Measurements from ENCODE around the gene TAGLN. TPM values are rescaled to one million over a fixed set of nuclear protein-coding genes. Genes with fewer than 3 reads are reported as not detected.

Gene TAGLN
- total RNA-seq, 2 donors from 2014 or later = 124 to 372 TPM

- TF ChIP-seq CTCF (IDR thresholded peaks at IDR 0.05) (no peak), POLR2A (IDR thresholded peaks at IDR 0.05) (no peak)
- DNase-seq (no peak), ATAC-seq (no peak)
- intact Hi-C loops (cut with DNase I) = no loop called here
- Histone ChIP-seq H3K4me3 (no peak overlapping the region), H3K27me3 (no peaks in the 10 kb centered on the region), H3K4me1 (peaks cover 41% of the 10 kb centered on the region), H3K36me3 (replicated peaks in 1 of 2; ENCODE audit: insufficient read depth in 1 of 2, low read depth in 2 of 2) (peaks cover 0 to 14% of the 10 kb centered on the region in 2 donors), H3K9me3 (no peaks in the 10 kb centered on the region), H3K27ac (peak overlapping the region in 2 of 4 donors; percentile 92 to 95)
- WGBS, 2 donors = 22 to 37% methylated on average over 11 to 12 of the region's 12 CpGs
Measured at GRCh38 chr11:117230286-117230961, 31.3 kb downstream of the TAGLN start.

GRCh38 chr11:117230999-117231841, 32.0 kb downstream of the TAGLN start:
- DNase-seq = no peak
- intact Hi-C loops (cut with DNase I) = no loop called here

GRCh38 chr11:117231842-117232091, 32.6 kb downstream of the TAGLN start, which contains the start of gene PCSK7:
PCSK7 (minus strand) TSS chr11:117232073; CDS start chr11:117229844, 2,229 bp downstream.
- no peaks in the 10 kb centered on the region for H3K27me3 ChIP-seq
- TF ChIP-seq POLR2A (IDR thresholded peaks at IDR 0.05) (no peak), CTCF (IDR thresholded peaks at IDR 0.05) (no peak)
- H3K27ac ChIP-seq = peak within 1 kb of the TSS; percentile 66 to 95 (median 88)
- ATAC-seq (no peak), DNase-seq (peak in 3 of 4 donors; percentile 72 to 75 (median 75))
- no peaks in the 10 kb centered on the region for H3K9me3 ChIP-seq
- WGBS, 2 donors = 0 to 1% methylated on average over 3 to 13 of the region's 13 CpGs
- peak within 1 kb of the TSS; percentile 82 to 96 for H3K4me3 ChIP-seq
- intact Hi-C loops (cut with DNase I) = no loop called here
- peaks cover 0 to 12% of the 10 kb centered on the region in 2 donors for H3K36me3 ChIP-seq (replicated peaks in 1 of 2; ENCODE audit: insufficient read depth in 1 of 2, low read depth in 2 of 2)
- H3K4me1 ChIP-seq = peaks cover 36% of the 10 kb centered on the region

More at GRCh38 chr11:117230999-117231841, 32.0 kb downstream of the TAGLN start:
- peaks cover 0 to 14% of the 10 kb centered on the region in 2 donors for H3K36me3 ChIP-seq (replicated peaks in 1 of 2; ENCODE audit: insufficient read depth in 1 of 2, low read depth in 2 of 2)
- 3 to 6% methylated on average over 10 to 14 of the region's 14 CpGs for WGBS, 2 donors
- H3K27me3 ChIP-seq = no peaks in the 10 kb centered on the region
- peaks cover 40% of the 10 kb centered on the region for H3K4me1 ChIP-seq
- TF ChIP-seq POLR2A (IDR thresholded peaks at IDR 0.05) = no peak
- no peak for TF ChIP-seq CTCF (IDR thresholded peaks at IDR 0.05)
- H3K4me3 ChIP-seq = peak overlapping the region; percentile 57 to 82
- no peak for ATAC-seq
- peak overlapping the region in 3 of 4 donors; percentile 84 to 95 (median 92) for H3K27ac ChIP-seq
- no peaks in the 10 kb centered on the region for H3K9me3 ChIP-seq

GRCh38 chr11:117232092-117232878, 33.1 kb downstream of the TAGLN start, which contains the start of gene RNF214:
RNF214 (plus strand) TSS chr11:117232671; CDS start chr11:117234273, 1,602 bp downstream.
- Histone ChIP-seq H3K36me3 (replicated peaks in 1 of 2; ENCODE audit: insufficient read depth in 1 of 2, low read depth in 2 of 2) (peaks cover 0 to 8% of the 10 kb centered on the region in 2 donors), H3K4me3 (peak within 1 kb of the TSS; percentile 82 to 96), H3K27me3 (no peaks in the 10 kb centered on the region), H3K4me1 (peaks cover 36% of the 10 kb centered on the region), H3K27ac (peak within 1 kb of the TSS; percentile 66 to 95 (median 88)), H3K9me3 (no peaks in the 10 kb centered on the region)
- intact Hi-C loops (cut with DNase I) = no loop called here
- TF ChIP-seq POLR2A (IDR thresholded peaks at IDR 0.05) (peak; percentile 29 to 68 (median 67)), CTCF (IDR thresholded peaks at IDR 0.05) (peak; percentile 64 to 98 (median 97))
- ATAC-seq (peak; percentile 93), DNase-seq (peak; percentile 80 to 84 (median 82))
- WGBS, 2 donors = 0 to 1% methylated on average over 6 to 44 of the region's 94 CpGs
